ENCODE measurements around the gene MVD. TPM values are rescaled to one million over a fixed set of nuclear protein-coding genes. Genes with fewer than 3 reads are reported as not detected.

MVD gene
- total RNA-seq, 1 donor from 2014 or later, result 25.3 TPM

GRCh38 chr16:88652762-88653063 lies 10.2 kb downstream of the MVD start:
- Histone ChIP-seq H3K4me1 (peaks cover 30% of the 10 kb centered on the region), H3K4me3 (no peak overlapping the region), H3K27me3 (ENCODE audit: low read depth) (no peaks in the 10 kb centered on the region), H3K9me3 (replicated peaks) (no peaks in the 10 kb centered on the region), H3K27ac (replicated peaks) (no peak overlapping the region), H3K36me3 (peaks cover 31% of the 10 kb centered on the region)
- intact Hi-C loops (cut with micrococcal nuclease), result no loop called here
- DNase-seq, result no peak
- TF ChIP-seq CTCF (IDR thresholded peaks at IDR 0.05; ENCODE audit: borderline replicate concordance), result no peak

GRCh38 chr16:88651989-88652761 lies 10.7 kb downstream of the MVD start:
- H3K9me3 ChIP-seq (replicated peaks), result no peaks in the 10 kb centered on the region
- intact Hi-C loops (cut with micrococcal nuclease), result no loop called here
- H3K27ac ChIP-seq (replicated peaks), result peak overlapping the region; percentile 84
- DNase-seq, result no peak
- peak overlapping the region; percentile 89 for H3K4me3 ChIP-seq
- H3K27me3 ChIP-seq (ENCODE audit: low read depth), result no peaks in the 10 kb centered on the region
- TF ChIP-seq CTCF (IDR thresholded peaks at IDR 0.05; ENCODE audit: borderline replicate concordance), result no peak
- peaks cover 30% of the 10 kb centered on the region for H3K4me1 ChIP-seq
- H3K36me3 ChIP-seq, result peaks cover 29% of the 10 kb centered on the region

- Histone ChIP-seq H3K36me3 (peaks cover 29% of the 10 kb centered on the region), H3K4me1 (peaks cover 30% of the 10 kb centered on the region), H3K9me3 (replicated peaks) (no peaks in the 10 kb centered on the region), H3K4me3 (peak overlapping the region; percentile 89), H3K27ac (replicated peaks) (peak overlapping the region; percentile 84), H3K27me3 (ENCODE audit: low read depth) (no peaks in the 10 kb centered on the region)
- intact Hi-C loops (cut with micrococcal nuclease), result no loop called here
- TF ChIP-seq CTCF (IDR thresholded peaks at IDR 0.05; ENCODE audit: borderline replicate concordance), result no peak
- peak; percentile 48 for DNase-seq
Observed at GRCh38 chr16:88651276-88651988, 11.5 kb downstream of the MVD start.

GRCh38 chr16:88650749-88651275 lies 12.1 kb downstream of the MVD start, which contains the start of gene CYBA:
Gene CYBA, minus strand, starts transcription at chr16:88651053. Its CDS starts 40 bp downstream, at chr16:88651013.
- H3K27me3 ChIP-seq (ENCODE audit: low read depth), result no peaks in the 10 kb centered on the region
- peaks cover 30% of the 10 kb centered on the region for H3K4me1 ChIP-seq
- peaks cover 23% of the 10 kb centered on the region for H3K36me3 ChIP-seq
- peak within 1 kb of the TSS; percentile 84 for H3K27ac ChIP-seq (replicated peaks)
- H3K9me3 ChIP-seq (replicated peaks), result no peaks in the 10 kb centered on the region
- intact Hi-C loops (cut with micrococcal nuclease), result no loop called here
- peak; percentile 82 for DNase-seq
- no peak for TF ChIP-seq CTCF (IDR thresholded peaks at IDR 0.05; ENCODE audit: borderline replicate concordance)
- H3K4me3 ChIP-seq, result peak within 1 kb of the TSS; percentile 89

- DNase-seq, result peak; percentile 47
- H3K27ac ChIP-seq (replicated peaks), result peak overlapping the region; percentile 84
- H3K36me3 ChIP-seq, result peaks cover 17% of the 10 kb centered on the region
- no peaks in the 10 kb centered on the region for H3K9me3 ChIP-seq (replicated peaks)
- H3K4me1 ChIP-seq, result peaks cover 30% of the 10 kb centered on the region
- TF ChIP-seq CTCF (IDR thresholded peaks at IDR 0.05; ENCODE audit: borderline replicate concordance), result no peak
- intact Hi-C loops (cut with micrococcal nuclease), result no loop called here
- peak overlapping the region; percentile 89 for H3K4me3 ChIP-seq
- no peaks in the 10 kb centered on the region for H3K27me3 ChIP-seq (ENCODE audit: low read depth)
Observed at GRCh38 chr16:88649924-88650748, 12.8 kb downstream of the MVD start.
